ENCODE measurements around the gene SRCIN1. TPM values are rescaled to one million over a fixed set of nuclear protein-coding genes. Genes with fewer than 3 reads are reported as not detected.

The SRCIN1 gene
- total RNA-seq, 1 experiment from 2014 or later = 6.9 TPM

DNA sequence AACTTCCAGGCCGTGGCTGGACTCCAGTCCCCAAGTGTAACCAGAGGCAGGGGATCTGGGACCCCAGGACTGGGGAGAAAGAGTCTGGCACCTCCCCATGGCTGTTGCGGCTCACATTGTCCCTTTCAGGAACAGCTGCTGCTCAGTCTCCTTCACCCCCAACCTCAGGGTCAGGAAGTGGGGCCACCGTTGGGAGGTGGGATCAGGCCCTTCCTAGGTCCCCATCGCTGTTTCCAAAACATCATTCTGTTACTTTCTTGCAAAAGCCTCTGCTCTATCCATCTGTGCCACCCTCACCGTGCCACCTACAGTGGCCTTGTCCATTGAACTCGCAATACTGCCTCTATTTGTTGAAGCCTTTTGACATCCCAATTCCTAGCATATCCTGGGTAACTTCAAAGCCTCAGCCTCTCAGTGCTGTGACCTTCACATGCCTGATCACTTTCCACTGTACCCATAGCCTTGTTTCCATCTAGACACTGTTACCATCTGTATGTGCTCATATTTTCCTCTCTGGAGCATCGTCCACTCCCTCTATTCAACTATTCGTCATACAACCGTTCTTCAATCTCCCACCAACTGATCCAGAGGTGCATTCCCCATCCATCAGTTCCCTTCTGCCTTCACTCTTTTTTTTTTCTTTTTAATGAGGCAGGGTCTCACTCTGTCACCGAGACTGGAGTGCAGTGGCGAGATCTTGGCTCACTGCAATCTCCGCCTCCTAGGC, 15.0 kb upstream of the SRCIN1 start:
- H3K36me3 Mint-ChIP-seq (ENCODE audit: insufficient read depth in 1 of 3, low read depth in 3 of 3) = no peaks in the 10 kb centered on the region; a peak in 1 of 7 replicates
- H3K4me3 Mint-ChIP-seq = no peak overlapping the region
- no peaks in the 10 kb centered on the region for H3K79me1 ChIP-seq (ENCODE audit: insufficient read depth, low read depth, low read length, poor library complexity, severe bottlenecking)

More for the DNA sequence above, 15.0 kb upstream of the SRCIN1 start:
- Histone ChIP-seq H3K23me2 (ENCODE audit: insufficient read length, low read depth, low read length, poor library complexity, severe bottlenecking) (no peaks in the 10 kb centered on the region), H2BK120ac (ENCODE audit: low read depth, low read length, poor library complexity, severe bottlenecking) (no peak overlapping the region), H3K27me3 (ENCODE audit: insufficient read depth, low read length) (no peaks in the 10 kb centered on the region), H4K91ac (ENCODE audit: insufficient read length, low read depth, low read length) (no peak overlapping the region), H3K9ac (ENCODE audit: extremely low read depth, insufficient read length, low read length) (no peak overlapping the region), H2AK5ac (ENCODE audit: insufficient read length, low read length) (no peak overlapping the region), H3K23ac (ENCODE audit: insufficient read length, low read depth, low read length) (no peak overlapping the region), H3K4me1 (ENCODE audit: insufficient read depth, low read length) (no peaks in the 10 kb centered on the region), H3K56ac (ENCODE audit: insufficient read length, low read depth, low read length) (no peak overlapping the region), H3K27ac (ENCODE audit: insufficient read length, low read depth, low read length) (no peak overlapping the region), H3K14ac (ENCODE audit: insufficient read depth, low read length) (no peak overlapping the region), H2BK20ac (ENCODE audit: low read depth, low read length, poor library complexity, severe bottlenecking) (no peak overlapping the region), H4K8ac (replicated peaks; ENCODE audit: insufficient read length, low read depth, low read length) (no peak overlapping the region), H3T11ph (ENCODE audit: low read length) (no peak overlapping the region), H4K5ac (ENCODE audit: insufficient read length, low read depth, low read length) (no peak overlapping the region), H3K4ac (ENCODE audit: low read depth, low read length) (no peak overlapping the region), H2AFZ (ENCODE audit: low read length) (no peak overlapping the region), H3K9me3 (ENCODE audit: control insufficient read depth, low read depth, low read length) (no peaks in the 10 kb centered on the region), H2BK12ac (ENCODE audit: insufficient read length, low read depth, low read length) (no peak overlapping the region), H2BK5ac (ENCODE audit: insufficient read length, low read length) (no peak overlapping the region), H2BK15ac (ENCODE audit: low read depth, low read length) (no peak overlapping the region), H3K4me2 (ENCODE audit: insufficient read depth, insufficient read length, low read length) (no peak overlapping the region), H3K79me2 (ENCODE audit: insufficient read depth, low read length) (no peaks in the 10 kb centered on the region), H4K20me1 (ENCODE audit: control insufficient read depth, insufficient read depth, insufficient read length) (no peaks in the 10 kb centered on the region), H3K18ac (ENCODE audit: insufficient read length, low read depth, low read length) (no peak overlapping the region)
- peak; percentile 27 for DNase-seq
- H3K9me3 Mint-ChIP-seq = no peaks in the 10 kb centered on the region
- peaks cover 13% of the 10 kb centered on the region for H3K27me3 Mint-ChIP-seq (ENCODE audit: low read depth)
- H3K27ac Mint-ChIP-seq = no peak overlapping the region; a peak in 1 of 7 replicates
- H3K4me1 Mint-ChIP-seq = peaks cover 26 to 29% of the 10 kb centered on the region in 2 experiments
- TF ChIP-seq, protein P1, sequence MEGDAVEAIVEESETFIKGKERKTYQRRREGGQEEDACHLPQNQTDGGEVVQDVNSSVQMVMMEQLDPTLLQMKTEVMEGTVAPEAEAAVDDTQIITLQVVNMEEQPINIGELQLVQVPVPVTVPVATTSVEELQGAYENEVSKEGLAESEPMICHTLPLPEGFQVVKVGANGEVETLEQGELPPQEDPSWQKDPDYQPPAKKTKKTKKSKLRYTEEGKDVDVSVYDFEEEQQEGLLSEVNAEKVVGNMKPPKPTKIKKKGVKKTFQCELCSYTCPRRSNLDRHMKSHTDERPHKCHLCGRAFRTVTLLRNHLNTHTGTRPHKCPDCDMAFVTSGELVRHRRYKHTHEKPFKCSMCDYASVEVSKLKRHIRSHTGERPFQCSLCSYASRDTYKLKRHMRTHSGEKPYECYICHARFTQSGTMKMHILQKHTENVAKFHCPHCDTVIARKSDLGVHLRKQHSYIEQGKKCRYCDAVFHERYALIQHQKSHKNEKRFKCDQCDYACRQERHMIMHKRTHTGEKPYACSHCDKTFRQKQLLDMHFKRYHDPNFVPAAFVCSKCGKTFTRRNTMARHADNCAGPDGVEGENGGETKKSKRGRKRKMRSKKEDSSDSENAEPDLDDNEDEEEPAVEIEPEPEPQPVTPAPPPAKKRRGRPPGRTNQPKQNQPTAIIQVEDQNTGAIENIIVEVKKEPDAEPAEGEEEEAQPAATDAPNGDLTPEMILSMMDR (conservative IDR thresholded peaks at IDR 0.05) = no peak
- WGBS (ENCODE audit: extremely low coverage, insufficient read length, low lambda C conversion rate) = no CpG with 5 or more reads among the region's 12 CpGs

Data from H9 (cell line).